GM23248 (cell line): ENCODE measurements around the gene TMEM156.

Experiments
- EZH2 ChIP-seq: fragments of 200-600 bp; sonication (generic); IDR thresholded peaks from 2 replicates; pipeline ENCODE4 v1.6.1; 2018; ENCODE audit warnings: antibody characterized with exemption, mild to moderate bottlenecking; ENCODE audit not compliant: insufficient read depth, poor library complexity, severe bottlenecking
- EZH2phosphoT487 ChIP-seq: fragments of 200-600 bp; sonication (generic); IDR thresholded peaks from 2 replicates; pipeline ENCODE4 v1.6.1; 2018; ENCODE audit warnings: antibody characterized with exemption, moderate library complexity, mild to moderate bottlenecking, low read depth; ENCODE audit not compliant: insufficient read depth

DNA sequence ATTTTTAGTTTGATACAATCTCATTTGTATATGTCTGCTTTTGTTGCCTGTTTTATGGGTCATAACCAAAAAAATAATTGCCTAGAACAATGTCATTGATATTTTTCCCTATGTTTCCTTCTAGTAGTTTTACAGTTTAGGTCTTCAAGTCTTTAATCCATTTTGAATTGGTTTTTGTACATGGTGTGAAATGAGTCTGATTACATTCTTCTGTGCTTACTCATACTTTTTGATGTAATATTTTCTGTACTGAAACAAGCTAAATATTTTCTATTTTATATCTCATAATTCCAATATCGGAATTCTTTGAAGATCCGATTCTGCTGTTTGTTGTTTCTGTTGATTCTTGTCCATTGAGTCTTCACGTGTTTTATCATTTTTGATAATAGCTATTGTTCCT lies 10.6 kb downstream of the TMEM156 start:
- TF ChIP-seq EZH2 (no peak), EZH2phosphoT487 (no peak)
